K562 (cell line): Measurements from ENCODE around the gene MIDN. TPM values are rescaled to one million over a fixed set of nuclear protein-coding genes. Genes with fewer than 3 reads are reported as not detected.

Experiments
- BHLHE40 ChIP-seq: IDR thresholded peaks from 2 replicates; pipeline ENCODE4 v1.6.1; 2011; ENCODE audit warnings: low read length, improper control_type of control experiment
- CREM ChIP-seq: IDR thresholded peaks from 2 replicates; pipeline ENCODE4 v1.6.1; 2014; ENCODE audit warnings: antibody characterized with exemption, low read depth
- E2F5 ChIP-seq: sonication (generic); formaldehyde crosslinking; IDR thresholded peaks from 2 replicates; pipeline ENCODE4 v1.8.0; 2022; ENCODE audit warnings: mild to moderate bottlenecking, missing genetic modification reagents
- ESRRA ChIP-seq: fragments of 450-650 bp; IDR thresholded peaks from 2 replicates; pipeline ENCODE4 v1.6.1; 2014; ENCODE audit warnings: low read depth, mild to moderate bottlenecking, moderate library complexity, borderline replicate concordance
- GABPB1 ChIP-seq: sonication (generic); formaldehyde crosslinking; IDR thresholded peaks from 2 replicates; pipeline ENCODE4 v1.8.0; 2022; ENCODE audit warnings: mild to moderate bottlenecking, missing genetic modification reagents
- GATAD2A ChIP-seq: fragments of 450-650 bp; IDR thresholded peaks from 2 replicates; pipeline ENCODE4 v1.6.1; 2017
- HMG20A ChIP-seq: fragments of 450-650 bp; formaldehyde crosslinking; conservative IDR thresholded peaks from 2 replicates; pipeline ENCODE4 v1.4.0; 2020; ENCODE audit warnings: mild to moderate bottlenecking, mixed read lengths
- HMGN3 ChIP-seq: IDR thresholded peaks from 2 replicates; pipeline ENCODE4 v1.6.1; 2011; ENCODE audit warnings: borderline replicate concordance, low read depth, mild to moderate bottlenecking, mixed read lengths, low read length; ENCODE audit not compliant: insufficient read length; ENCODE audit errors: extremely low read depth
- KLF13 ChIP-seq: fragments of 450-650 bp; IDR thresholded peaks from 2 replicates; pipeline ENCODE4 v1.6.1; 2016; ENCODE audit warnings: missing genetic modification characterization, low read depth, mild to moderate bottlenecking, missing compliant biosample characterization, moderate library complexity, borderline replicate concordance
- MYC ChIP-seq, 2 experiments: fragments of 250-450 bp in 1 of 2; sonication (Bioruptor Pico) in 1 of 2; IDR thresholded peaks; 2 replicates each; pipeline versions ENCODE4 v1.5.1 to v1.6.1; 2012 to 2021; ENCODE audit warnings: low read depth in 2 of 2, borderline replicate concordance in 1 of 2, improper control_type of control experiment in 1 of 2, low read length in 1 of 2, mild to moderate bottlenecking in 1 of 2, moderate library complexity in 1 of 2
- NR1H2 ChIP-seq: sonication (generic); formaldehyde crosslinking; IDR thresholded peaks from 2 replicates; pipeline ENCODE4 v1.4.0; 2020; ENCODE audit warnings: mild to moderate bottlenecking, missing genetic modification reagents
- NRF1 ChIP-seq, 2 experiments: fragments of 450-650 bp; IDR thresholded peaks in 1 of 2; conservative IDR thresholded peaks in 1 of 2; 2 replicates each; pipeline ENCODE4 v1.6.1; 2014; ENCODE audit warnings: mild to moderate bottlenecking in 2 of 2
- PRMT5 ChIP-seq: sonication (generic); formaldehyde crosslinking; IDR thresholded peaks from 2 replicates; pipeline ENCODE4 v1.5.0; 2020; ENCODE audit warnings: missing genetic modification reagents
- RCOR1 ChIP-seq, 2 experiments: IDR thresholded peaks; 2 replicates each; pipeline ENCODE4 v1.6.1; 2012; ENCODE audit warnings: low read depth in 2 of 2, low read length in 2 of 2, borderline replicate concordance in 1 of 2, improper control_type of control experiment in 1 of 2
- SAP30 ChIP-seq: fragments of 200-600 bp; sonication (generic); IDR thresholded peaks from 2 replicates; pipeline ENCODE4 v1.6.1; 2012; ENCODE audit warnings: borderline replicate concordance, low read depth, mild to moderate bottlenecking, moderate library complexity, low read length, control low read depth, inconsistent platforms; ENCODE audit not compliant: insufficient read depth, poor library complexity, severe bottlenecking
- SMARCE1 ChIP-seq: fragments of 450-650 bp; IDR thresholded peaks from 2 replicates; pipeline ENCODE4 v1.7.1; 2016; ENCODE audit warnings: mild to moderate bottlenecking
- TSC22D4 ChIP-seq: fragments of 450-650 bp; IDR thresholded peaks from 2 replicates; pipeline ENCODE4 v1.6.1; 2016; ENCODE audit warnings: missing genetic modification characterization, missing biosample characterization, control low read depth
- XRCC5 ChIP-seq: fragments of 200-400 bp; formaldehyde crosslinking; IDR thresholded peaks from 2 replicates; pipeline ENCODE4 v1.6.1; 2017; ENCODE audit warnings: low read depth, mild to moderate bottlenecking, low read length
- ZBTB7A ChIP-seq: IDR thresholded peaks from 2 replicates; pipeline ENCODE4 v1.6.1; 2011; ENCODE audit warnings: low read depth, mild to moderate bottlenecking, low read length, moderate library complexity, borderline replicate concordance; ENCODE audit not compliant: control insufficient read depth
- ZFX ChIP-seq: sonication (generic); formaldehyde crosslinking; IDR thresholded peaks from 2 replicates; pipeline ENCODE4 v1.8.0; 2022; ENCODE audit warnings: mild to moderate bottlenecking, missing genetic modification reagents, moderate library complexity
- ZNF133 ChIP-seq: fragments of 250-450 bp; sonication (Bioruptor Pico); IDR thresholded peaks from 2 replicates; pipeline ENCODE4 v1.4.0; 2020; ENCODE audit warnings: mild to moderate bottlenecking
- polyA plus RNA-seq, 8 experiments: library from polyadenylated mRNA; depleted of rRNA in 4 of 8; stranded (reverse) in 5 of 8; unstranded in 3 of 8; fragments of >200 nt; fragmentation: Nextera tagmentation in 2 of 8; fragmentation: Illumina TruSeq in 1 of 8; extraction: Ambion mirVana in 2 of 8; extraction: Trizol in 1 of 8; gene quantifications; 2 replicates each; pipeline versions ENCODE4 v1.2.1 to v1.2.3, GENCODE V29; 2011 to 2014; ENCODE audit warnings: inconsistent platforms in 1 of 8, missing spikeins in 1 of 8
- total RNA-seq, 7 experiments: library from RNA; depleted of rRNA in 6 of 7; stranded (reverse); fragments of >200 nt in 6 of 7; fragmentation: Illumina TruSeq in 2 of 7; extraction: Trizol in 2 of 7; gene quantifications; 2 replicates each; pipeline versions ENCODE4 v1.2.1 to v1.2.3, GENCODE V29; 2011 to 2021; ENCODE audit warnings: low replicate concordance in 1 of 7
- TF ChIP-seq, protein P1 (sequence below): sonication (generic); formaldehyde crosslinking; IDR thresholded peaks from 2 replicates; pipeline ENCODE4 v1.8.0; 2022; ENCODE audit warnings: missing genetic modification reagents, mild to moderate bottlenecking, moderate library complexity, borderline replicate concordance
- TF ChIP-seq, protein P2 (sequence below), 2 experiments: IDR thresholded peaks; 2 replicates each; pipeline ENCODE4 v1.6.1; 2011; ENCODE audit warnings: borderline replicate concordance in 1 of 2, control low read depth in 1 of 2, low read depth in 1 of 2, low read length in 1 of 2, mild to moderate bottlenecking in 1 of 2, mixed read lengths in 1 of 2, moderate library complexity in 1 of 2; ENCODE audit not compliant: insufficient read depth in 1 of 2, insufficient read length in 1 of 2, poor library complexity in 1 of 2, severe bottlenecking in 1 of 2; ENCODE audit errors: extremely low read depth in 1 of 2

The MIDN gene
- total and polyA plus RNA-seq, 9 of the 15 experiments (the other 6 are each of a cell fraction or from before 2014, with no cell fraction given), result 0.17 to 120 (median 10.1) TPM

DNA sequence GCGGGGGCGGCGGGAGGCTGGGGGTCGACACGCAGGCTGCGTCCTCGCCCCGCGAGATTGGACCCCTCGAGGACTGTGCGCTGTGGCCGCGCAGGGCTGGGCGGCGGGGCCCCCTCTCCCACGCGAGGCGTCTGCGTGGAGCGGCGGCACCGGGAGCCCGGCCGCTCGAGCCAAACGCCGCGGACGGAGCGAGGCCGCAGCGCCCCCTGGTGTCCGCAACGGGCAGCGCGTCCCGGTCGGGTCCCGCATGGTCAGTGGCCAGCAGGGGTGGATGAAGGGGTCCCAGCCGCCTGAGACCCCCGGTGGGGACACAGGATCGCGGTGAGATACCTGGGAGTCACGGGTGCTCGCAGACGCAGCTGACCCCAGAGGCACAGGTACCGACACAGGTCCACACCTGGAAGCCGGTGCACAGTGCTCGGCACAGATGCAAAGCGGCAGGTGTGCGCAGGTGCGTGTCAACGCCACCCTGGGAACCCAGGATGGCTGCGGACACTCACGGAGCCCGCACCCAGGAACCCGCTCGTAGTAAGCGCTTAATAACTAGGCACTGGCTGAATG lies 18.6 kb downstream of the MIDN start (continued):
- TF ChIP-seq HMGN3, result peak; percentile 48
- TF ChIP-seq MYC (IDR thresholded peaks at IDR 0.05; ENCODE audit: low read depth, low read length), result peak; percentile 79
- TF ChIP-seq MYC (CRISPR knock-in tag; IDR thresholded peaks at IDR 0.05; ENCODE audit: borderline replicate concordance, low read depth), result no peak
- no peak for TF ChIP-seq NR1H2 (CRISPR knock-in tag)
- peak; percentile 78; the same call in 1 of the 2 replicates for TF ChIP-seq E2F5 (CRISPR knock-in tag)
- TF ChIP-seq ZNF133 (CRISPR knock-in tag), result no peak
- no peak for TF ChIP-seq HMG20A (CRISPR knock-in tag)
- TF ChIP-seq XRCC5, result 0 out of 2 replicates have a peak, but pooled peaks have one; percentile 62
- peak; percentile 17; the same call in 1 of the 2 replicates for TF ChIP-seq GABPB1 (CRISPR knock-in tag)
- 0 out of 2 replicates have a peak, but pooled peaks have one; percentile 4 for TF ChIP-seq BHLHE40
- TF ChIP-seq, protein P1, sequence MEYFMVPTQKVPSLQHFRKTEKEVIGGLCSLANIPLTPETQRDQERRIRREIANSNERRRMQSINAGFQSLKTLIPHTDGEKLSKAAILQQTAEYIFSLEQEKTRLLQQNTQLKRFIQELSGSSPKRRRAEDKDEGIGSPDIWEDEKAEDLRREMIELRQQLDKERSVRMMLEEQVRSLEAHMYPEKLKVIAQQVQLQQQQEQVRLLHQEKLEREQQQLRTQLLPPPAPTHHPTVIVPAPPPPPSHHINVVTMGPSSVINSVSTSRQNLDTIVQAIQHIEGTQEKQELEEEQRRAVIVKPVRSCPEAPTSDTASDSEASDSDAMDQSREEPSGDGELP (CRISPR knock-in tag), result peak; percentile 16; the same call in 1 of the 2 replicates
- peak; percentile 61; the same call in 1 of the 2 replicates for TF ChIP-seq CREM
- TF ChIP-seq SMARCE1, result no peak
- TF ChIP-seq TSC22D4 (tag), result no peak
- TF ChIP-seq ESRRA, result peak; percentile 42
- TF ChIP-seq RCOR1 (IDR thresholded peaks at IDR 0.05; ENCODE audit: borderline replicate concordance in 1 of 2, low read depth in 2 of 2, low read length in 2 of 2), result peak in 1 of 2 experiments; percentile 49; a peak in 1 of 4 replicates
- TF ChIP-seq, protein P2, sequence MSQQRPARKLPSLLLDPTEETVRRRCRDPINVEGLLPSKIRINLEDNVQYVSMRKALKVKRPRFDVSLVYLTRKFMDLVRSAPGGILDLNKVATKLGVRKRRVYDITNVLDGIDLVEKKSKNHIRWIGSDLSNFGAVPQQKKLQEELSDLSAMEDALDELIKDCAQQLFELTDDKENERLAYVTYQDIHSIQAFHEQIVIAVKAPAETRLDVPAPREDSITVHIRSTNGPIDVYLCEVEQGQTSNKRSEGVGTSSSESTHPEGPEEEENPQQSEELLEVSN (IDR thresholded peaks at IDR 0.05; ENCODE audit: borderline replicate concordance in 1 of 2, extremely low read depth in 1 of 2, insufficient read depth in 1 of 2, insufficient read length in 1 of 2, low read depth in 1 of 2, low read length in 1 of 2, poor library complexity in 1 of 2, severe bottlenecking in 1 of 2), result peak; percentile 11 to 61
- peak; percentile 68 to 79 for TF ChIP-seq NRF1 (conservative IDR thresholded peaks at IDR 0.05 in 1 of 2, IDR thresholded peaks at IDR 0.05 in 1 of 2)
- peak; percentile 68 for TF ChIP-seq SAP30
- TF ChIP-seq ZFX (CRISPR knock-in tag), result peak; percentile 63
- no peak for TF ChIP-seq PRMT5 (CRISPR knock-in tag)
- TF ChIP-seq ZBTB7A, result peak; percentile 100
- peak; percentile 55; the same call in 1 of the 2 replicates for TF ChIP-seq GATAD2A
- 0 out of 2 replicates have a peak, but pooled peaks have one; percentile 29 for TF ChIP-seq KLF13 (tag)
